GM21423 (cell line): ENCODE results near the gene COLEC12.

ENCODE experiments used
- ATAC-seq: cut with Tn5 transposase; IDR thresholded peaks from one replicate; pipeline ENCODE4 v1.9.1; 2021; ENCODE audit warnings: mild to moderate bottlenecking, moderate library complexity; ENCODE audit not compliant: unreplicated experiment

The COLEC12 gene

DNA sequence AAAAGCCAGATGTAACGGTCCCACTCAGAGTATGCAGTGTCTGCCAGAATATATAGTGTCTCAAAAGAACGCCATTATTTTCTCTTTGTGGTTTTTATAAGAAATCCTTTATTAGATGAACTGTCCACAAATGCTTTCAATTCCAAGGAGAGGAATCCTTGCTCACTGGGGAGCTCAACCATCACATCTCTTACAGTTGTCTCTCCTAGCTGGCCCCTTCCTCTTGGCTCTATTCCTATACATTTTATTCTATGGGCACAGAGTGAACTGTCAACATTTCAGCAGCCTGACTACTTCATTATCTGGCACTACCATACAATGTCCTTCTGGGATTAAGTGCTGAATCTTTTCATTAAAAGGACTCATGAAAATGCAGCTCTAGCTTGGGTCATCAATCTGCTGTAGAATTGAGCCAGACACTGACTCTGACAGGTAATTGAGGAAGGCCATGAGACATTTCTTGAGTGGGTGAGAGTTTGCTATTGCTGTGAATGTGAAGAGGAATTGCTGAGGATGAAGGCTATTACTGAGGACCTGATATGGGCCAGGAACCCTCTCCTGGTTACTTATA lies 136.2 kb downstream of the COLEC12 start:
- no peak for ATAC-seq

DNA sequence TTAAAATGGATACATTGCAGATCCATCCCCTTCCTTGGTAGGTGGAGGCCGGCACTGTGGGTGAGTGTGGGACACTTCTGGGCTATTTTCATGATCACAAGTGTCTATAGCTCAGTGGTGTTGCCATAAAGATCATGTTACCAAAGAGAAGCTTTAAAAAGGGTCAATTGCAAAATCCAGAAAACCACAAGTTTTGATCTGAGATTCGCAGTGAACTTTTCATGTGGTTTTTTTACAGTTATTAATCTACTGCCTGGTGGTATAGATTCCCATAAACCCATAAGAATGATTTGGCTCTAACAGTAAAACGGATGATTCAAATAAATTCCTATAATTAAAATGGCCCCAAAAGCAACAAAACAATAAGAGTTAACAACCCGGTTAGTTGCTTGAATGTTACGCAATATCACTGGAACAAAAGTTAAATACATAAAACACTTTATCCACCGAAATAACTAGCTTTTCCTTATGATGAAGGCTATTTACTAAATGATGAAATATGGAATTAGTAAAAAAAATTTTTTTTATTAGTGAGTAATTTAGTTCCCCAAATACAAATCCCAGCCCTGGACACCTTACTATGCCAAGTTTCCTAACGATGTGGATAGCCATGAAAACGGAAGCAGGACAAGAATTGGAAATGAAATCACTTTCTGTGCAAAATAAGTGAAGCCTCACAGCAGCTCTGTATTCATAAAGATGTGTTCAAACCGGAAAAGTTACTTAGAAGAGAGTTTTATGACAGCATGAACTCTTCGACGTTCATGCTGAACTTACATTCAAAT lies 137.0 kb downstream of the COLEC12 start:
- no peak for ATAC-seq

DNA sequence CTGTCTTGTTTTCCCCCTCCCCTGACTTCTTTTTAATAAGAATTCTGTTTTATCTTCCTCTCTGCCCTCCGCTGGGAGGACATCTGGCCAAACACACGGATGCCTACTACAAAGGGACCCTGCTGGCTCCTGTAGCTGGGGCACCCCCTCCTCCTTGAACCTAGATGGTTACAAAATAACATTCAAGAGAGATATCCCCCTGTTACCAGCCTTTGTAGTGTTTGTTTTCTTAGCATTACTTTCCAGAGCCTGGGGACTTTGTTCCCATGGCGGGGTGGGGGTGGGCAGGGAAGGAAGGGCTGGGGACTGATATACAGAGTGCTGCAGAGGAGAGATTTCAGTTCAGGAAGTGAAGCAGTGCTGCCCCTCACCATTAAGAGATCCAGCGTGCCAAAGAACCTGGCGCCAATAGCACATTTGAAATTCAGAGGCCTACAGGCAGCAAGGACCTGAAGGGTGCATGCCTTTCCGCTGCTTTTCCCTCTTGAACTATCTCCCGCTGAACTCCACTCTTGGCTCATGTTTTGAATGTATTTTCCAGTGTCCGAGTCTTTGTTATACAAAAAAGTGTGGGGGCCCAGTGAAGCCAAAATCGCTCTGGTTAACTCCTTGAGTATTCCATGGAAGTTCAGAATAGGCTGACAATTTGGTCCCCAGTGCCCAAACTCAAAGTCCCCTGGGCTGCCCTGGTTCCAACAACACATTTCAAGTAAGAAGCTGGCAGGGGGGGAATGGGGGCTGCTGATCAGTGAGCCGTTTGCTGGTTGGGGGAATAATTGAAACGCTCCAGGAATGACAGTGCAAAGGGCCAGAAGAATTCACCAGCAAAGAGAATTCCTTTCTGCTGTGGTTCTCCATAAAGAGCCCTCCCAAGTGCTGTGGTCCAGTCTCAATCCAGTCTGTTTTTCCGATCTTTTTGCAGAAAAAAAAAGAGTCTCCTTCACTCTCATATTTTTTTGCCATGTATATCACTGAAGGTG lies 137.9 kb downstream of the COLEC12 start:
- ATAC-seq = no peak

DNA sequence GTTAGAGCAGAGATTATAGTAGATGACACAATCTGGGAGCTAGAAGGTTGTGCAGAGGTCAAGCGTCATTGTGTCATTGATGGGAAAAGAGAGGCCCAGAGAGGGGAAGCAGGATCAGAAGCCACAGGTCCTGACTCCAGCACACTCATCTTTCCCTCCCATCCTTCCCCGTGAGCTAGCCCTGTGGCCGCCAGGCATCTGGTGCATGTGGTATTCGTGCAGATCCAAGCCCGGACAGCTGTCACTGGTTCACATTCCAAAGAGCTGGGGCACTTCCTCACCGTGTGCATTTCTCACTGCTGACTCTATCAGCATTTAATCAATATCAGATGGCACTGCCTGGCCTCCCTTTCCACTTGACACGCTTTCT lies 138.6 kb downstream of the COLEC12 start:
- no peak for ATAC-seq

GRCh38 chr18:361100-361732 lies 139.3 kb downstream of the COLEC12 start:
- no peak for ATAC-seq

DNA sequence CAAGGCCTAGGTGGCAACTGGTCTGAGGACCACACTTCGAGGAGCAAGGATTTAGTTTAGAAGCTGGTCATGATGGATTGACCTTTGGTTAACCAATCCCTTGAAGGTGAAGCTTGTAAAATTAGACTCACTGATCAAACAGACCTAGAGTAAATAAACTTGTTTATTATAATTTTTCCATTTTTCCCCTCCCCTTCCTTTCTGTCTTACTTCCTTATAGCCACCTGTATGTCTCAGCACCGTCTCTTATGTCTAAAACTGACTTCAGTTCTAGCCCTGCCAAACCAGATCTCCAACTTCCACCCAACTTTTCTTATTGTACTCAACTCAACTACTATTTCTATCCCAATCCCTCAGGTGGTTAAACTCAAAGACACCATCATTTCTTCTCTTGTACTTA lies 139.8 kb downstream of the COLEC12 start:
- no peak for ATAC-seq

GRCh38 chr18:356778-357177 lies 143.7 kb downstream of the COLEC12 start:
- ATAC-seq = no peak

DNA sequence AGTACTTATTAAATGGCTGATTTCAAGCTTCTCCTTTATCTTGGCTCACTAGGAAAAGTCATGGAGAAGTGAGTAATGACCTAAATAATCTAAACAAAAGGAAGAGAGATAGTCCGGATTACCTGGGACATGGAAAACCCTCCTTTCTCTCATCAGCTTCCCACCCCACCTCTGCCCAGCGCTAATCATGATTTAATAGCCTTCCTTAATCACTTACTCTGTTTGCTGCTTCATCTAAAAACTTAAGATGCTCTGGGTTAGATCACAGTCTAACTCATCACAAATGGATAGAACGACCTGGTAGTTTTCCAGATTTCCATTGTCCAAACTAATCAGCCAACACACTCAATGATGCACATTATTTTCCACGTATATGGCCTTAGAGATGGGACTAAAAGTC lies 144.8 kb downstream of the COLEC12 start:
- no peak for ATAC-seq

- ATAC-seq = no peak
These were observed 146.0 kb downstream of the COLEC12 start for GRCh38 chr18:354471-354870.

DNA sequence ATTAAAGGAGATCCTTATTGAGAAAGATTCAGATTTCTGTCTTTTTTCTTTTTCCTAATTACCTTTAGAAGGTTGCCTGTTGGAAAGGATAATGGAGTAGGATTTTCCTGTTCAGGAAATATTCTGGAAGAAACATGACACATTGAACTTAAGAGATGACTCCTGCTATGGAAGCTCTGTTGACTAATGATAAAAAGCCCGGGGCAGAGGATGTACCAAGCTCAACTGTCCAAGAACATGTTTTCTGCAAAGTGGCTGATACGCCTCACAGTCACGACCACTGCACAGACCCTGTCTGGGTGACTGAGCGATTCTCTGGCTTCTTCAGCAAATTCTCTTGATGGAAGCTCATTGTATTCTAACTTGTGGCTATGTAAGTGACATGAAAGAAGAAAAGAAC lies 146.5 kb downstream of the COLEC12 start:
- no peak for ATAC-seq

DNA sequence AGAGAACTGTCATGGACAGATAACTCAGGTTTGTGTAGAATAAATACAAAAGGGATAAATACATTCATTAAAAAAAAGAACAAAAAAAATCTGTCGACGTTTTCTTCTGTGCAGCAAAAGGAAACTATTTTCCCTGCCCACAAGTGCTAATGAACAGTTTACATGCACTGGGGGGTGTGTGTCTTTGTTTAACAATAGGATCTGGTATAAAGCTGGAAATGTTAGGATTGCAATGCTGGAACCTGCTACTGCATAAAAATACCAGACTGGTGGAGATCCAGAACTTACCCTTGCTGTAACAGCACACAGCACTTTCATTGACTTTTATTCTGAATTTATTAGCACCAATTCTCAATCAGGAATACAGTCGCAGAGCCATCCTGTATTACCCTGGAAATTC lies 148.1 kb downstream of the COLEC12 start:
- no peak for ATAC-seq

DNA sequence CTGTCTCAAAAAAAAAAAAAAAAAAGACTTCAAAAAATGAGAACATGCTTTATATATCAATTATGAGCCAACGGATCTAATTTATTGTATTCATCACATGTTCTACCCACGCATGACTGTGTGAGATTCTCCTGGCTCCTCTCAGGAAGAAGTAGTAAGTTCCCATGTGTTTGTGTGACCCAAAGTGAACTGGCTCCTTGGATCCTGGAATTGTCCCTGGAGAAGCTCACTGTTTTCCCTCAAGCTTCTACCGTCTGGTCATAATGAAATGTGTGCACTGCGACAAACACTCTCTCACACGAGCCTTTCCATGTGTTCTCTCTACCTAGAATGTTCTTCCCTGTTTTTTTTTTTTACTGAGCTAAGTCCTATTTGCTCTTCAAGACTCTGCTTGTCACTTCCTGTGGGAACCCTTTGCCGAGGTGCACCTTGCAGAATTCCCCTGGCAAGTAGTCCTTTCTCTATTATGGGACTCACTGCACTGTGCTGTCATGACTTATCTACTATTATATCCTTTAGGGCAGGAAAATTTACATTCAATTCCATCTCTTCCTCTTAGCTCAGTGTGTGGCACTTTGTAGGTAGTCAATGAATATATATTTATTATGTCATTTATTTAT lies 149.4 kb downstream of the COLEC12 start:
- no peak for ATAC-seq

DNA sequence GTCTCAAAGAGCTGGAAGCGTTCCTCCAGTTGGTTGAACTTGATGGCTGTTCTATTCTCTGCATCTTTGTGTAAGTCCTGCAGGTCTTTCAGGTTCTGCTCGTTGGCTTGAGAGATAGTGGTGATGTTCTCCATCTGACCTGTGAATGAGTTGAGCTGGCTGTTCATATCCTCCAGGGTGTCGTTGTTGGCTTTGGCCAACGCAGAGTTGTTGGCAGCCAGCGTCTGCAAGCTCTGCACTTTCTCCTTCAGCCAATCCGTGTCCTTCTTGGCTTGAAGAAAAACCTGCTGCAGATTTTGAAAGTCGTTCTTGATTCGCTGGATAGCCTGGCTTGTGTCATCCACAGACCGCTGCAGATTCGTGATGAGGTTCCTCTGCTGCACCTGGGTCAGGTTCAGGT lies 153.9 kb downstream of the COLEC12 start:
- ATAC-seq = no peak

DNA sequence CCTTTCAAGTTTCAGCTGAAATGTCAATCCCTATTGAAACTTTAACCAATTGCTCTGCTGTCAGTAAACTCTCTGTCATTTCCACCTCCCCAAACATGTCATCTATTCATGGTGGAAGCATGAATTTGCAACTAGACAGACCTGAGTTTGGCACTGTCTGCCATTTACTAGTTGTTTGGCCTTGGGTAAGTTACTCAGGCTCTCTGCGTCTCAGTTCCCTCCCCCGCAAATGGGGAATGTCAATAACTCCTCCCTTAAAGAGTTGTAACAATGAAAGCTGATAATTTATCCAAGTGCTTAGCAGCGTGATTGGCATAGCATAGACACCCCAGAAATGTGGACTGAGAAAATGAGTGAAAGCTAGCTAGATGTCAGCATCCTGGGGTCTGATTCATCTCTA lies 159.4 kb downstream of the COLEC12 start:
- no peak for ATAC-seq

- no peak for ATAC-seq
These were observed 160.5 kb downstream of the COLEC12 start for GRCh38 chr18:340044-340443.

- no peak for ATAC-seq
These were observed 161.3 kb downstream of the COLEC12 start for GRCh38 chr18:339200-339599.

DNA sequence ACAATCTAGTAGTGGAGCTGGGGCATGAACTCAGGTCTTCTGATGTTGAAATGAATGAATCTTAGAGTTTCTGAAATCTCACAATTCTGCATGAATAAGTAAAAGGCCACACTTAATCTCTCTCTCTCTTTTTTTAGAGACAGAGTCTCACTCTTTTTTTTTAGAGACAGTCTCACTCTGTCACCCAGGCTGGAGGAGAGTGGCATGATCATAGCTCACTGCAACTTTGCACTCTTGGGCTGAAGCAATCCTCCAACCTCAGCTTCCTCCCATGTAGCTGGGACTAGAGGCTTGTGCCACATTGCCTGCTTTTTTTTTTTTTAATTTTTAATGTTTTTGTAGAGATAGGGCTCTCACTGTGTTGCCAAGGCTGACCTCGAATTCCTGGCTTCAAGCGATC lies 163.8 kb downstream of the COLEC12 start:
- no peak for ATAC-seq

DNA sequence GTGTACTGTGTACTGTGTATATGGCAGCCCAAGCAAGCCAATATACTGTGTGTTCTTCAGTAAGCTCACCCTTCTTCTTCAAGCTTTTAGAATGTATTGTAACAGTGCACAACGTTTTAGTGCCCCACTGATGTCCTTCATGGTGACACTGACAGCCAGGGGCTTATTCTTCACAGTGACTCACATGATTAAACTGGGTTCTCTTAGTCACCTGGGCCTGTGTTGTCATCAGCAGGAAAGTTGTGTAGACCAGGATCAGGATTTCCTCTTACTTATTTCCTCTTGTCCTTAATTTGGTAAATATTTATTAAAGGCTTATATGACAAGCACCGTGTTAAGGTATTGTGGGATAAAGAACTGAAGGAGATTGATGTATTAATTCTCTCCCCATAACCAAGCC lies 164.8 kb downstream of the COLEC12 start:
- ATAC-seq = no peak

GRCh38 chr18:334575-335132 lies 165.8 kb downstream of the COLEC12 start:
- ATAC-seq = no peak

DNA sequence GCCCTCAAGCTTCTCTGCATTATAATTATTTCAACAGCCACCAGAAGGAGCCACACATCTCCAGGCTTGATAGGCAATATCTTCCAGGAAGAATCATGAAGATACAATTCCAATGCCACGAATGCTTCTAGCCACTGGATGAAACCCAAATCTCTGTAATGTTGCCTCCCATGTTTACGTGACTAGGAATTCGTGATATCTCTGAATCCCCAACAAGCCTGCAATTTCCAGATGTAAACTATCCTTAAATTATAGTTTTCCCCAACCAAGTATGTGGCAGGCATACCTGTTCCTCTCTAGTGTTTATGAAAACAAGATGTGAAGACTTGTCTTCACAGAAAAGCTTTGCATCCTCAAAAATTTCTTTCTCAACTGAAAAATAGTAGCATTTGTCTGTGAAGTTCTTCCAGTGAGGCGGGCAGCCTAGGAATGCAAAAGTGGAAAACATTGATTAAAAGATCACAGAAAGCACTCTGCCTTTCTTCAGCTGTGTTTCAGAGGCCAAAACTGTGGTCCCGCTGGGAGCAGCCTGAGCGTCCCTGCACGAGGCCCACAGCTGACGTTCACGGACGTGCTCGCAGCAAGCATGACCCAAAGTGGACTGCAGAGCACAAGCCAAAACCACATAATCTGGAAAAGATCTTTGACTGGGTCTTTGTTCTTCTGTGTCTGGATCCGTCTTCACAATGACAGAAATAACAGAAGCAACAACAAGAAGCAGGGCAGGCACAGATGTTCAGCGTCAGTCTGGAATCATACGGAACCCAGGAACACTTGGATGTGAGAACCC lies 167.6 kb downstream of the COLEC12 start:
- no peak for ATAC-seq
